ENCODE results near the gene ABHD17A. TPM values are rescaled to one million over a fixed set of nuclear protein-coding genes. Genes with fewer than 3 reads are reported as not detected.

Gene ABHD17A
- total RNA-seq, 4 donors from 2014 or later, result 33.8 to 142 (median 63.7) TPM

GRCh38 chr19:1911098-1911497 is 25.8 kb upstream of the ABHD17A start:
- Histone ChIP-seq H3K9me3 (no peaks in the 10 kb centered on the region), H3K36me3 (no peaks in the 10 kb centered on the region), H3K4me3 (no peak overlapping the region), H3K4me1 (no peaks in the 10 kb centered on the region), H3K27ac (no peak overlapping the region), H3K27me3 (no peaks in the 10 kb centered on the region)
- intact Hi-C loops (cut with DNase I; ENCODE audit: low total_unique reads), result no loop called here
- TF ChIP-seq CTCF (IDR thresholded peaks at IDR 0.05), result no peak
- no peak for TF ChIP-seq POLR2A (IDR thresholded peaks at IDR 0.05)
- DNase-seq, result no peak

GRCh38 chr19:1910177-1910576 is 24.9 kb upstream of the ABHD17A start:
- Histone ChIP-seq H3K27me3 (no peaks in the 10 kb centered on the region), H3K36me3 (no peaks in the 10 kb centered on the region), H3K4me3 (no peak overlapping the region), H3K4me1 (no peaks in the 10 kb centered on the region), H3K27ac (no peak overlapping the region), H3K9me3 (no peaks in the 10 kb centered on the region)
- intact Hi-C loops (cut with DNase I; ENCODE audit: low total_unique reads), result no loop called here
- no peak for DNase-seq
- TF ChIP-seq CTCF (IDR thresholded peaks at IDR 0.05), result no peak
- TF ChIP-seq POLR2A (IDR thresholded peaks at IDR 0.05), result no peak

- DNase-seq, result no peak
Observed at GRCh38 chr19:1909761-1910080, 24.4 kb upstream of the ABHD17A start.

GRCh38 chr19:1908364-1908678 is 23.0 kb upstream of the ABHD17A start:
- Histone ChIP-seq H3K27ac (no peak overlapping the region), H3K4me1 (peaks cover 0 to 7% of the 10 kb centered on the region in 2 donors), H3K36me3 (no peaks in the 10 kb centered on the region), H3K4me3 (no peak overlapping the region), H3K27me3 (no peaks in the 10 kb centered on the region), H3K9me3 (no peaks in the 10 kb centered on the region)
- no peak for DNase-seq
- TF ChIP-seq CTCF (IDR thresholded peaks at IDR 0.05) (no peak), POLR2A (IDR thresholded peaks at IDR 0.05) (no peak)
- intact Hi-C loops (cut with DNase I; ENCODE audit: low total_unique reads), result no loop called here

More at GRCh38 chr19:1909761-1910080, 24.4 kb upstream of the ABHD17A start:
- no peak for TF ChIP-seq CTCF (IDR thresholded peaks at IDR 0.05)
- TF ChIP-seq POLR2A (IDR thresholded peaks at IDR 0.05), result no peak
- H3K27me3 ChIP-seq, result no peaks in the 10 kb centered on the region
- H3K36me3 ChIP-seq, result no peaks in the 10 kb centered on the region
- H3K4me3 ChIP-seq, result no peak overlapping the region
- no peak overlapping the region for H3K27ac ChIP-seq
- H3K4me1 ChIP-seq, result no peaks in the 10 kb centered on the region
- H3K9me3 ChIP-seq, result no peaks in the 10 kb centered on the region
- intact Hi-C loops (cut with DNase I; ENCODE audit: low total_unique reads), result no loop called here

- H3K27ac ChIP-seq, result no peak overlapping the region
- peaks cover 0 to 7% of the 10 kb centered on the region in 2 donors for H3K4me1 ChIP-seq
- H3K27me3 ChIP-seq, result no peaks in the 10 kb centered on the region
- intact Hi-C loops (cut with DNase I; ENCODE audit: low total_unique reads), result no loop called here
- H3K4me3 ChIP-seq, result no peak overlapping the region
- H3K9me3 ChIP-seq, result no peaks in the 10 kb centered on the region
- no peak for DNase-seq
- TF ChIP-seq POLR2A (IDR thresholded peaks at IDR 0.05) (no peak), CTCF (IDR thresholded peaks at IDR 0.05) (no peak)
- no peaks in the 10 kb centered on the region for H3K36me3 ChIP-seq
Observed at GRCh38 chr19:1907563-1908363, 22.5 kb upstream of the ABHD17A start.

All from uterus (tissue), 4 donors.